NCI-H345 treated with DMSO at 0.1 percent for 48 hours (cell line): ENCODE results near the gene PODNL1.

Experiments
- DNase-seq: peaks from one replicate; lab custom pipeline; 2025; ENCODE audit not compliant: unreplicated experiment; lab: John Stamatoyannopoulos, UW

Gene PODNL1

GRCh38 chr19:13938301-13939064 is at the start of gene PODNL1:
Gene PODNL1, minus strand, starts transcription at chr19:13938417. Its CDS starts 236 bp downstream, at chr19:13938181.
- no peak for DNase-seq

- no peak for DNase-seq
Observed at GRCh38 chr19:13987101-13987890, 49.1 kb upstream of the PODNL1 start.

GRCh38 chr19:13986348-13986904 is 48.2 kb upstream of the PODNL1 start:
- no peak for DNase-seq

- DNase-seq: no peak
Observed at GRCh38 chr19:13985771-13986347, 47.6 kb upstream of the PODNL1 start.

GRCh38 chr19:13984875-13985741 is 46.9 kb upstream of the PODNL1 start:
- DNase-seq: no peak

- DNase-seq: no peak
Observed at GRCh38 chr19:13984186-13984585, 46.0 kb upstream of the PODNL1 start.

GRCh38 chr19:13983213-13983889 is 45.1 kb upstream of the PODNL1 start:
- DNase-seq: peak; percentile 41

GRCh38 chr19:13982773-13983172 is 44.6 kb upstream of the PODNL1 start:
- DNase-seq: no peak

- no peak for DNase-seq
Observed at GRCh38 chr19:13981988-13982501, 43.8 kb upstream of the PODNL1 start.

- DNase-seq: no peak
Observed at GRCh38 chr19:13981467-13981866, 43.2 kb upstream of the PODNL1 start.

GRCh38 chr19:13981021-13981420 is 42.8 kb upstream of the PODNL1 start:
- no peak for DNase-seq

- no peak for DNase-seq
Observed at GRCh38 chr19:13980340-13980739, 42.1 kb upstream of the PODNL1 start.

- DNase-seq: no peak
Observed at GRCh38 chr19:13979686-13980085, 41.5 kb upstream of the PODNL1 start.

GRCh38 chr19:13979244-13979615 is 41.0 kb upstream of the PODNL1 start:
- no peak for DNase-seq

- no peak for DNase-seq
Observed at GRCh38 chr19:13978351-13979243, 40.4 kb upstream of the PODNL1 start.

GRCh38 chr19:13977803-13978202 is 39.6 kb upstream of the PODNL1 start:
- no peak for DNase-seq

GRCh38 chr19:13976446-13976845 is 38.2 kb upstream of the PODNL1 start:
- DNase-seq: no peak

GRCh38 chr19:13975870-13976269 is 37.7 kb upstream of the PODNL1 start:
- DNase-seq: no peak

- no peak for DNase-seq
Observed at GRCh38 chr19:13974073-13974472, 35.9 kb upstream of the PODNL1 start.
